LNCAP (cell line): ENCODE measurements around the gene MACROH2A1.

Experiments
- TF ChIP-seq, protein P1 (sequence below): fragments of 450-650 bp; IDR thresholded peaks from 2 replicates; pipeline ENCODE4 v1.5.1; 2017; ENCODE audit warnings: mild to moderate bottlenecking

The MACROH2A1 gene

DNA sequence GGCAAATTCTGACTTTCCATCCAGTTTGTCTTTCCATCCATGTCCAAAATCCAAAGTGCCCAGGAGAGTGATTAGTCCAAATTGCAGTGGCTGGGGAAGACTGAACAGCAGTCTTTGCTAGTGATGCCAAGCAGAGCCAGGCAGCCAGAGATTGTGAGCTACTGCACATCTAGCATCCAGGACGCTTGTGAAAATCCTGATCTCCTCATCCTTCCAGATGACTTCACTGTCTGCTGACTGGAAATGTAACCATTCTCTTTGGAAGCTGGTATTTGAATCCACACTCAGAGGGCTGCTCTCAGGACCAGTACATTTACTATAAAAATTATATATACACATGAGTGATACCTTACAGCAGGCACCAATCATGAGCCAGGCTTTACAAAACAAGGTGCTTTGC is 49.6 kb downstream of the MACROH2A1 start:
- TF ChIP-seq, protein P1, sequence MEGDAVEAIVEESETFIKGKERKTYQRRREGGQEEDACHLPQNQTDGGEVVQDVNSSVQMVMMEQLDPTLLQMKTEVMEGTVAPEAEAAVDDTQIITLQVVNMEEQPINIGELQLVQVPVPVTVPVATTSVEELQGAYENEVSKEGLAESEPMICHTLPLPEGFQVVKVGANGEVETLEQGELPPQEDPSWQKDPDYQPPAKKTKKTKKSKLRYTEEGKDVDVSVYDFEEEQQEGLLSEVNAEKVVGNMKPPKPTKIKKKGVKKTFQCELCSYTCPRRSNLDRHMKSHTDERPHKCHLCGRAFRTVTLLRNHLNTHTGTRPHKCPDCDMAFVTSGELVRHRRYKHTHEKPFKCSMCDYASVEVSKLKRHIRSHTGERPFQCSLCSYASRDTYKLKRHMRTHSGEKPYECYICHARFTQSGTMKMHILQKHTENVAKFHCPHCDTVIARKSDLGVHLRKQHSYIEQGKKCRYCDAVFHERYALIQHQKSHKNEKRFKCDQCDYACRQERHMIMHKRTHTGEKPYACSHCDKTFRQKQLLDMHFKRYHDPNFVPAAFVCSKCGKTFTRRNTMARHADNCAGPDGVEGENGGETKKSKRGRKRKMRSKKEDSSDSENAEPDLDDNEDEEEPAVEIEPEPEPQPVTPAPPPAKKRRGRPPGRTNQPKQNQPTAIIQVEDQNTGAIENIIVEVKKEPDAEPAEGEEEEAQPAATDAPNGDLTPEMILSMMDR, result no peak

GRCh38 chr5:135348918-135349317 is 50.1 kb downstream of the MACROH2A1 start:
- TF ChIP-seq, protein P1, result no peak

GRCh38 chr5:135347392-135347791 is 51.6 kb downstream of the MACROH2A1 start:
- TF ChIP-seq, protein P1, result no peak

DNA sequence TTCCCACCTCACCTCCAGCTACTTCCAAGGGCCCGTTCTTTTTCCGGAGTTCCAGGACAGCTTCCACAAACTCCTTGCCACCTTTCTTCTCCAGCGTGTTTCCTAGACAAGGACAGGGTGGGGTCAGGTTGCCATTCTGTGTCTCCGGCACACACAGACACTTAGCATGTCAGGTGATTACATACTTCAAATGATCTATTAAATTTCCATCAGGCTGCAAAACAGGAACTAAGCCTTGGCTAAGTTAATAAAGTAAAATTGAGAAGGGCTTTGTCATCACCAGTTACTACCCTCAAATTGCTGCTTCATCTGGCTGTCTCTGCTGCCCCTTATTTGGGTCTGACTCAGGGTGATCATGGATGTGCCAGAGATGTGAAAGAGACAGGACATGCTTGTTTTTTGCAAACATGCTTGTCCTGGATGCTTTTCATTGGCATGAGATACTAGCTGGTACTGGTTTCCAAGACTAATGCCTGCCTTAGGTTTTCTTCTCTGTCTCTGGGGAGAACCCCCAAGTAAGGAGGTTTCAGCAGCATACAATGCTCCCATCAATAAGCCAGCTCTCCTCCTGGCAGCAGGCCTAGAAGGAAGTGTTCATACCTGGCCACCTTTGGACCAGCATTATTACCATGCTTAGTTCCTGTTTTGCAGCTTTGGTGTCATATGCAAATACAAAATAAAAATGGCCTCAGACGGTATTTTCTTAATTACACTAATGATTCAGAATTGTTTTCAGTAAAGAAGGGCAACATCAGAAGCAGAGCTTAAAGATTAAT is 52.9 kb downstream of the MACROH2A1 start:
- TF ChIP-seq, protein P1, result no peak

DNA sequence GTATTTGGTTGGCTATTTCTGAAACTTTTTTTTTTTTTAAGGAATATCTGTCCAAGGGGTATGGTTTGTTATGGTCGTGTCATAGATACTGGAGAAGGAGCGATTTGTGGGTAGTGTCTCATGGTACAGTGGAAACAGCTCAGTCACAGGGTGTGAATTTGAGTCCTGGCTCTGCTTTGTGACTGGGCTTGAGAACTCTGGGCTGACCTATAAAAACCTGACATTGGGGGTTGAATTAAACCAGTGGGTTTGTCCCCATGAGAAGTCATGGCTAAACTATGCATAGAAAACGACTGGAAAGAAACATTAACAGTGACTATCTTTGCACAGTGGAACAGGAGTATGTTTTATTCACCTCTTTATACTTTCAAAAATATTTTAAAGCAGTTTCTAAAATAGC is 54.7 kb downstream of the MACROH2A1 start:
- TF ChIP-seq, protein P1, result no peak

DNA sequence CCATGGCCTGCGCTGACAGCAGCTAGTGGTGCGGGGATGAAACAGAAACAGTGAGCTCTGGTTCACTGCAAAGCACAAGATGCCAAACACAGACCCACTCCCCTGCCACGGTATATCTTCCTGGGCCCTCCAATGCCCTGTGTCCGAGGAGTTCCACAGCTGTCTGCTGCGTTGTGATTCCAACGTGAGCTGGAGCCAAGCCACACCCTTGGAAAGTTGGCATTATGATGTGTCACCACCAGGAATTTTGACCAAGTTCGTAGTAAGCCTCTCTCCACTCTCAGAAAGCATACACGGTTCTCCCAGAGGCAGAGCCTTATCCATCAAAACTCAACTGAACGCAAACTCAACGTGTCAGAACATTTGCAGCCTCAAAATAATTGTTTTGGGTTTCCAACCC is 55.6 kb downstream of the MACROH2A1 start:
- TF ChIP-seq, protein P1, result no peak

DNA sequence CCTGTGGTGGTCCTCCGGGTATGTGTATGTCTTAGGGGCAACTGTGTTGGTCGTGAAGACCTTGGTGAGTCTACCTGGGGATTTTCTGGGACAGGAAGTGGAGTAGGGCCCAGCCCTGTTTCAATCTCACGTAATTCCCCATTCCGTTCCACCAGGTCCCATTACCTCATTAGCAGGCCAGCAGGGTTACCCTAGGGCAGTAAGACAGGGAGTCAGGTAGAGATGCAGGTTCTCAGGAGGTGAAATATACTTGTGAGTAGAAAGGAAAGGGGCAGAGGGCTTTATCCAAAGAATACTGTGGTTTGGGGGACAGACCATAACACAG is 56.5 kb downstream of the MACROH2A1 start:
- TF ChIP-seq, protein P1, result no peak
